Endothelial cell of umbilical vein (primary cell): ENCODE results near the gene CCND2. TPM values are rescaled to one million over a fixed set of nuclear protein-coding genes. Genes with fewer than 3 reads are reported as not detected.

Source experiments
- BruUV-seq: library from RNA; stranded (reverse); fragments of 400-500 nt; replicated peaks from 2 replicates; lab custom pipeline; 2021; lab: Mats Ljungman, UMichigan
- CTCF ChIA-PET: fragments of 300-600, 350-600 bp; sonication (Branson Sonifier 250); formaldehyde crosslinking; loops from one replicate; lab custom pipeline; 2021; ENCODE audit warnings: antibody characterized with exemption, inconsistent platforms; lab: Charles Lee
- POLR2A ChIA-PET: fragments of 300-600, 350-600 bp; sonication (Branson Sonifier 250); formaldehyde crosslinking; loops from one replicate; lab custom pipeline; 2021; ENCODE audit warnings: antibody characterized with exemption, inconsistent platforms; lab: Charles Lee
- DNase-seq: peaks from one replicate; pipeline ENCODE4 v3.0.0-alpha.2; 2011; ENCODE audit warnings: low read depth, low spot score
- FAIRE-seq: peaks from 2 replicates; lab custom pipeline; 2011; peaks lifted over from hg19 to GRCh38; lab: Jason Lieb, UNC
- H2AFZ ChIP-seq: 2 replicates; pipeline ENCODE4 v1.6.0; 2012; ENCODE audit warnings: low read depth, low read length, control low read depth, inconsistent platforms
- H3K27ac ChIP-seq: 2 replicates; pipeline ENCODE4 v1.5.1; 2011; ENCODE audit warnings: low read depth, mild to moderate bottlenecking, control low read depth, low read length, moderate library complexity; ENCODE audit not compliant: insufficient read depth
- H3K27me3 ChIP-seq, 2 experiments: 2 replicates each; pipeline versions ENCODE4 v1.6.0 to v1.6.1; 2011; ENCODE audit warnings: low read length in 2 of 2, mixed read lengths in 1 of 2; ENCODE audit not compliant: control insufficient read depth in 2 of 2, insufficient read depth in 2 of 2
- H3K36me3 ChIP-seq, 2 experiments: 2 replicates in 1 of 2; 3 replicates in 1 of 2; pipeline ENCODE4 v1.5.1; 2011; ENCODE audit warnings: low read length in 2 of 2, mild to moderate bottlenecking in 1 of 2, moderate library complexity in 1 of 2; ENCODE audit not compliant: control insufficient read depth in 2 of 2, insufficient read depth in 2 of 2; ENCODE audit errors: extremely low read depth in 1 of 2
- H3K4me1 ChIP-seq: 3 replicates; pipeline ENCODE4 v1.5.1; 2011; ENCODE audit warnings: mild to moderate bottlenecking, low read length; ENCODE audit not compliant: control insufficient read depth, insufficient read depth; ENCODE audit errors: extremely low read depth
- H3K4me2 ChIP-seq: 2 replicates; pipeline ENCODE4 v1.6.1; 2011; ENCODE audit warnings: low read length, control low read depth, mixed read lengths; ENCODE audit not compliant: insufficient read depth
- H3K4me3 ChIP-seq, 3 experiments: fragments of 200-600 bp in 1 of 3; sonication (generic), shearing (Covaris generic) in 1 of 3; replicated peaks in 1 of 3; 2 replicates each; pipeline ENCODE4 v1.5.1; 2011 to 2016; ENCODE audit warnings: control low read depth in 3 of 3, low read length in 3 of 3, mild to moderate bottlenecking in 2 of 3, inconsistent platforms in 1 of 3, low read depth in 1 of 3, moderate library complexity in 1 of 3; ENCODE audit not compliant: insufficient read depth in 1 of 3
- H3K79me2 ChIP-seq: 2 replicates; pipeline ENCODE4 v1.6.0; 2012; ENCODE audit warnings: low read length, inconsistent platforms; ENCODE audit not compliant: control insufficient read depth, insufficient read depth
- H3K9ac ChIP-seq: replicated peaks from 2 replicates; pipeline ENCODE3; 2011; ENCODE audit warnings: low read length, control low read depth; ENCODE audit not compliant: insufficient read depth; ENCODE audit errors: extremely low read depth
- H3K9me1 ChIP-seq: replicated peaks from 3 replicates; pipeline ENCODE4 v1.6.0; 2011; ENCODE audit warnings: mild to moderate bottlenecking, low read length; ENCODE audit not compliant: control insufficient read depth, insufficient read depth; ENCODE audit errors: extremely low read depth
- H3K9me3 ChIP-seq: replicated peaks from 2 replicates; pipeline ENCODE4 v1.5.1; 2012; ENCODE audit warnings: low read length, inconsistent platforms; ENCODE audit not compliant: control insufficient read depth, insufficient read depth
- H4K20me1 ChIP-seq: replicated peaks from 2 replicates; pipeline ENCODE3; 2011; ENCODE audit warnings: mild to moderate bottlenecking, low read length; ENCODE audit not compliant: control insufficient read depth, insufficient read depth; ENCODE audit errors: extremely low read depth
- CTCF ChIP-seq, 2 donors: IDR thresholded peaks; 1 replicate in 1 of 2; 2 replicates in 1 of 2; pipeline ENCODE4 v1.5.1; 2011; ENCODE audit warnings: low read length in 2 of 2, mild to moderate bottlenecking in 2 of 2, moderate library complexity in 2 of 2, control low read depth in 1 of 2, inconsistent platforms in 1 of 2, low read depth in 1 of 2; ENCODE audit not compliant: insufficient read depth in 1 of 2; ENCODE audit errors: extremely low read depth in 1 of 2
- EZH2 ChIP-seq: IDR thresholded peaks from 2 replicates; pipeline ENCODE4 v1.6.1; 2012; ENCODE audit warnings: borderline replicate concordance, low read depth, mild to moderate bottlenecking, moderate library complexity, low read length, inconsistent platforms; ENCODE audit not compliant: severe bottlenecking
- FOS ChIP-seq: IDR thresholded peaks from 2 replicates; pipeline ENCODE4 v1.6.1; 2011; ENCODE audit warnings: mild to moderate bottlenecking, low read length, moderate library complexity, borderline replicate concordance; ENCODE audit not compliant: insufficient read depth
- GATA2 ChIP-seq: IDR thresholded peaks from 2 replicates; pipeline ENCODE4 v1.7.0; 2011; ENCODE audit warnings: low read depth, mild to moderate bottlenecking, moderate library complexity, mixed read lengths, low read length; ENCODE audit not compliant: insufficient read length, insufficient read depth
- JUN ChIP-seq: IDR thresholded peaks from 2 replicates; pipeline ENCODE4 v1.6.1; 2011; ENCODE audit warnings: borderline replicate concordance, low read depth; ENCODE audit not compliant: insufficient read length, insufficient read depth
- MAX ChIP-seq: IDR thresholded peaks from 2 replicates; pipeline ENCODE4 v1.6.1; 2011; ENCODE audit not compliant: insufficient read depth, insufficient read length
- MYC ChIP-seq: IDR thresholded peaks from one replicate; pipeline ENCODE4 v1.6.1; 2011; ENCODE audit warnings: mild to moderate bottlenecking, low read depth, low read length
- POLR2A ChIP-seq: IDR thresholded peaks from 2 replicates; pipeline ENCODE4 v1.6.1; 2012; ENCODE audit warnings: low read depth, mild to moderate bottlenecking, control low read depth, low read length
- POLR2AphosphoS5 ChIP-seq: IDR thresholded peaks from 2 replicates; pipeline ENCODE4 v1.6.1; 2012; ENCODE audit warnings: low read depth, mild to moderate bottlenecking, control low read depth, low read length, moderate library complexity; ENCODE audit not compliant: insufficient read depth
- dilution Hi-C: fragments of 300-500 bp; cut with MboI; formaldehyde crosslinking; loops from one replicate; pipeline ENCODE4 v1.15.0; 2019; ENCODE audit warnings: low sequenced_read_pairs; ENCODE audit not compliant: extremely low pct_ligation_motif_present
- intact Hi-C: fragments of 100-400 bp; cut with micrococcal nuclease; formaldehyde crosslinking; loops from one replicate; pipeline ENCODE4 v1.10.0; 2022
- polyA plus RNA-seq, 4 experiments: library from polyadenylated mRNA; depleted of rRNA in 3 of 4; stranded (reverse) in 3 of 4; unstranded in 1 of 4; fragments of >200 nt; gene quantifications; 2 replicates each; pipeline versions ENCODE4 v1.2.1 to v1.2.3, GENCODE V29; 2011 to 2012; ENCODE audit warnings: missing spikeins in 1 of 4
- total RNA-seq: library from RNA; stranded (reverse); gene quantifications from 2 replicates; pipeline ENCODE4 v1.2.3, GENCODE V29; 2021

Gene CCND2
- total and polyA plus RNA-seq, 2 donors (not counting 3 experiments of a cell fraction or from before 2014, with no cell fraction given), result 0.68 to 3.4 TPM

GRCh38 chr12:4240161-4240783 is 33.3 kb upstream of the CCND2 start:
- no peak overlapping the region for H2AFZ ChIP-seq
- H3K9ac ChIP-seq, result no peak overlapping the region
- intact Hi-C loops, result no loop called here
- H3K36me3 ChIP-seq, result no peaks in the 10 kb centered on the region
- H3K27ac ChIP-seq, result no peak overlapping the region
- no peak for FAIRE-seq
- dilution Hi-C loops, result no loop called here
- H3K79me2 ChIP-seq, result no peaks in the 10 kb centered on the region
- ChIA-PET POLR2A (no interaction called here), CTCF (interaction anchor here (0.9 to 1.2 kb wide), 2 partner anchors 36 to 133 kb away, joined by 3 read pairs; no protein-coding TSS in a partner anchor)
- no peak for DNase-seq
- no TSS peak for BruUV-seq
- H3K9me3 ChIP-seq, result no peaks in the 10 kb centered on the region
- no peak overlapping the region for H3K4me3 ChIP-seq
- H3K27me3 ChIP-seq, result peaks cover 0 to 2% of the 10 kb centered on the region in 2 experiments
- TF ChIP-seq FOS (no peak), POLR2AphosphoS5 (no peak), CTCF (IDR thresholded peaks at IDR 0.05; ENCODE audit: extremely low read depth in 1 of 2, insufficient read depth in 1 of 2, low read depth in 1 of 2, low read length in 2 of 2) (no peak), MYC (no peak), JUN (no peak), MAX (no peak), EZH2 (no peak), GATA2 (no peak), POLR2A (no peak)
- H4K20me1 ChIP-seq, result no peaks in the 10 kb centered on the region
- no peaks in the 10 kb centered on the region for H3K4me1 ChIP-seq
- H3K9me1 ChIP-seq, result no peaks in the 10 kb centered on the region
- H3K4me2 ChIP-seq, result no peak overlapping the region
